ENCODE data around the gene FRYL. TPM values are rescaled to one million over a fixed set of nuclear protein-coding genes. Genes with fewer than 3 reads are reported as not detected.
"Not testable (repeated sequence)": the region's sequence is repeated elsewhere in the genome, so short reads cannot be mapped to it uniquely, and the experiment has no call there.

Gene FRYL
- total RNA-seq, 2 donors from 2014 or later: 29.7 to 47.0 TPM

DNA sequence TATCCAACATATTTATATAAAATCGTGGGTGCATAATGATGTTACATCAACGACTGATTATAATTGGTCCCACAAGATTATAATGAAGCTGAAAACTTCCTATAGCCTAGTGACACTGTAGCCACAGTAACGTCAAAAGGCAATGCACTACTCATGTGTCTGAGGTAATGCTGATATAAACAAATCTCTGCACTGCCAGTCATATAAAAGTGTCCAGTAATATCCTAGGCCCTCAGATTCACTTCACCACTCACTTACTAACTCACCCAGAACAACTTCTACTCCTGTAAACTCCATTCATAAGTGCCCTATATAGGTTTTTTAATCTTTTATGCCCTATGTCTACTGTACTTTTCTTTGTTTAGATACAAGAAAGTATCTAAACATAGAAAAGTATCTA, 18.8 kb downstream of the FRYL start:
- intact Hi-C loops (cut with DNase I): no loop called here
- no peak for TF ChIP-seq POLR2A (IDR thresholded peaks at IDR 0.05)
- TF ChIP-seq CTCF (IDR thresholded peaks at IDR 0.05): no peak
- WGBS, 2 donors: 85 to 89% methylated on average over 3 of the region's 3 CpGs
- Histone ChIP-seq H3K4me1 (peaks cover 3% of the 10 kb centered on the region), H3K27me3 (no peaks in the 10 kb centered on the region), H3K27ac (no peak overlapping the region), H3K36me3 (replicated peaks in 1 of 2; ENCODE audit: insufficient read depth in 1 of 2, low read depth in 2 of 2) (no peaks in the 10 kb centered on the region), H3K4me3 (no peak overlapping the region), H3K9me3 (no peaks in the 10 kb centered on the region)
- DNase-seq (no peak), ATAC-seq (no peak)

GRCh38 chr4:48758703-48759102, 21.4 kb downstream of the FRYL start:
- H3K27me3 ChIP-seq; H3K4me3 ChIP-seq; H3K36me3 ChIP-seq (replicated peaks in 1 of 2; ENCODE audit: insufficient read depth in 1 of 2, low read depth in 2 of 2); H3K4me1 ChIP-seq; intact Hi-C loops (cut with DNase I); H3K9me3 ChIP-seq; ATAC-seq; H3K27ac ChIP-seq; DNase-seq: not testable (repeated sequence)
- 94 to 97% methylated on average over 5 of the region's 5 CpGs for WGBS, 2 donors

GRCh38 chr4:48756689-48757220, 23.3 kb downstream of the FRYL start:
- TF ChIP-seq CTCF (IDR thresholded peaks at IDR 0.05) (no peak), POLR2A (IDR thresholded peaks at IDR 0.05) (no peak)
- WGBS, 2 donors: 76 to 90% methylated on average over 4 of the region's 4 CpGs

GRCh38 chr4:48755281-48755680, 24.8 kb downstream of the FRYL start:
- Histone ChIP-seq H3K36me3 (replicated peaks in 1 of 2; ENCODE audit: insufficient read depth in 1 of 2, low read depth in 2 of 2) (no peaks in the 10 kb centered on the region), H3K4me3 (no peak overlapping the region), H3K27ac (no peak overlapping the region), H3K9me3 (no peaks in the 10 kb centered on the region), H3K4me1 (peaks cover 16% of the 10 kb centered on the region), H3K27me3 (no peaks in the 10 kb centered on the region)
- intact Hi-C loops (cut with DNase I): no loop called here
- DNase-seq (no peak), ATAC-seq (no peak)
- TF ChIP-seq POLR2A (IDR thresholded peaks at IDR 0.05) (no peak), CTCF (IDR thresholded peaks at IDR 0.05) (no peak)
- 15% methylated on average over 1 of the region's 1 CpG for WGBS, 2 donors

More at GRCh38 chr4:48756689-48757220, 23.3 kb downstream of the FRYL start:
- H3K4me1 ChIP-seq: peaks cover 16% of the 10 kb centered on the region
- intact Hi-C loops (cut with DNase I): no loop called here
- H3K27ac ChIP-seq: no peak overlapping the region
- no peaks in the 10 kb centered on the region for H3K27me3 ChIP-seq
- no peaks in the 10 kb centered on the region for H3K36me3 ChIP-seq (replicated peaks in 1 of 2; ENCODE audit: insufficient read depth in 1 of 2, low read depth in 2 of 2)
- DNase-seq (no peak), ATAC-seq (no peak)
- no peaks in the 10 kb centered on the region for H3K9me3 ChIP-seq
- no peak overlapping the region for H3K4me3 ChIP-seq

GRCh38 chr4:48753159-48753558, 26.9 kb downstream of the FRYL start:
- DNase-seq: no peak
- no peak for TF ChIP-seq POLR2A (IDR thresholded peaks at IDR 0.05)
- TF ChIP-seq CTCF (IDR thresholded peaks at IDR 0.05): no peak
- Histone ChIP-seq H3K9me3 (no peaks in the 10 kb centered on the region), H3K4me3 (no peak overlapping the region), H3K27ac (no peak overlapping the region), H3K4me1 (peaks cover 24% of the 10 kb centered on the region), H3K27me3 (no peaks in the 10 kb centered on the region), H3K36me3 (replicated peaks in 1 of 2; ENCODE audit: insufficient read depth in 1 of 2, low read depth in 2 of 2) (no peaks in the 10 kb centered on the region)
- WGBS, 2 donors: 39 to 45% methylated on average over 1 of the region's 1 CpG
- ATAC-seq: no peak
- intact Hi-C loops (cut with DNase I): no loop called here
